Parathyroid adenoma (tissue), 2 donors: Measurements from ENCODE around the gene RAB1A.

ENCODE experiments used
- H2AFZ ChIP-seq: fragments of 300-600 bp; sonication (generic); one replicate; pipeline ENCODE4 v1.7.0; 2017; ENCODE audit warnings: antibody characterized with exemption, mild to moderate bottlenecking
- H3K27ac ChIP-seq: fragments of 300-600 bp; sonication (generic); one replicate; pipeline ENCODE4 v1.7.0; 2017
- H3K27me3 ChIP-seq: fragments of 300-600 bp; sonication (generic); one replicate; pipeline ENCODE4 v1.7.0; 2017; ENCODE audit warnings: low read length; ENCODE audit not compliant: control insufficient read depth, insufficient read depth
- H3K36me3 ChIP-seq: fragments of 300-600 bp; sonication (generic); one replicate; pipeline ENCODE4 v1.7.0; 2017; ENCODE audit warnings: low read length; ENCODE audit not compliant: control insufficient read depth, insufficient read depth
- H3K4me1 ChIP-seq: fragments of 300-600 bp; sonication (generic); one replicate; pipeline ENCODE4 v1.7.0; 2017; ENCODE audit warnings: control low read depth
- H3K4me2 ChIP-seq: fragments of 300-600 bp; sonication (generic); one replicate; pipeline ENCODE4 v1.7.0; 2017; ENCODE audit warnings: low read length
- H3K4me3 ChIP-seq: fragments of 300-600 bp; sonication (generic); one replicate; pipeline ENCODE4 v1.7.0; 2017; ENCODE audit warnings: low read depth, low read length
- H3K79me2 ChIP-seq: fragments of 300-600 bp; sonication (generic); one replicate; pipeline ENCODE4 v1.7.0; 2017; ENCODE audit warnings: control low read depth
- H3K9ac ChIP-seq: fragments of 300-600 bp; sonication (generic); one replicate; pipeline ENCODE4 v1.7.0; 2017; ENCODE audit warnings: mild to moderate bottlenecking
- H3K9me3 ChIP-seq: fragments of 300-600 bp; sonication (generic); one replicate; pipeline ENCODE4 v1.7.0; 2017; ENCODE audit warnings: low read length; ENCODE audit not compliant: control insufficient read depth
- TF ChIP-seq, protein P1 (sequence below): fragments of 300-600 bp; sonication (generic); IDR thresholded peaks from one replicate; pipeline ENCODE4 v1.7.0; 2017; ENCODE audit warnings: antibody characterized with exemption, mild to moderate bottlenecking
- donor health status: primary hyperparathyroidism.

The RAB1A gene

GRCh38 chr2:65057054-65057375 lies 72.9 kb downstream of the RAB1A start:
- Histone ChIP-seq H3K4me1 (peaks cover 13% of the 10 kb centered on the region), H3K27ac (peak overlapping the region; percentile 73), H3K36me3 (no peaks in the 10 kb centered on the region), H2AFZ (peak overlapping the region; percentile 99), H3K4me3 (peak overlapping the region; percentile 82), H3K27me3 (no peaks in the 10 kb centered on the region), H3K9ac (peak overlapping the region; percentile 43), H3K79me2 (peaks cover 49% of the 10 kb centered on the region), H3K4me2 (peak overlapping the region; percentile 63), H3K9me3 (no peaks in the 10 kb centered on the region)
- TF ChIP-seq, protein P1, sequence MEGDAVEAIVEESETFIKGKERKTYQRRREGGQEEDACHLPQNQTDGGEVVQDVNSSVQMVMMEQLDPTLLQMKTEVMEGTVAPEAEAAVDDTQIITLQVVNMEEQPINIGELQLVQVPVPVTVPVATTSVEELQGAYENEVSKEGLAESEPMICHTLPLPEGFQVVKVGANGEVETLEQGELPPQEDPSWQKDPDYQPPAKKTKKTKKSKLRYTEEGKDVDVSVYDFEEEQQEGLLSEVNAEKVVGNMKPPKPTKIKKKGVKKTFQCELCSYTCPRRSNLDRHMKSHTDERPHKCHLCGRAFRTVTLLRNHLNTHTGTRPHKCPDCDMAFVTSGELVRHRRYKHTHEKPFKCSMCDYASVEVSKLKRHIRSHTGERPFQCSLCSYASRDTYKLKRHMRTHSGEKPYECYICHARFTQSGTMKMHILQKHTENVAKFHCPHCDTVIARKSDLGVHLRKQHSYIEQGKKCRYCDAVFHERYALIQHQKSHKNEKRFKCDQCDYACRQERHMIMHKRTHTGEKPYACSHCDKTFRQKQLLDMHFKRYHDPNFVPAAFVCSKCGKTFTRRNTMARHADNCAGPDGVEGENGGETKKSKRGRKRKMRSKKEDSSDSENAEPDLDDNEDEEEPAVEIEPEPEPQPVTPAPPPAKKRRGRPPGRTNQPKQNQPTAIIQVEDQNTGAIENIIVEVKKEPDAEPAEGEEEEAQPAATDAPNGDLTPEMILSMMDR, result no peak

DNA sequence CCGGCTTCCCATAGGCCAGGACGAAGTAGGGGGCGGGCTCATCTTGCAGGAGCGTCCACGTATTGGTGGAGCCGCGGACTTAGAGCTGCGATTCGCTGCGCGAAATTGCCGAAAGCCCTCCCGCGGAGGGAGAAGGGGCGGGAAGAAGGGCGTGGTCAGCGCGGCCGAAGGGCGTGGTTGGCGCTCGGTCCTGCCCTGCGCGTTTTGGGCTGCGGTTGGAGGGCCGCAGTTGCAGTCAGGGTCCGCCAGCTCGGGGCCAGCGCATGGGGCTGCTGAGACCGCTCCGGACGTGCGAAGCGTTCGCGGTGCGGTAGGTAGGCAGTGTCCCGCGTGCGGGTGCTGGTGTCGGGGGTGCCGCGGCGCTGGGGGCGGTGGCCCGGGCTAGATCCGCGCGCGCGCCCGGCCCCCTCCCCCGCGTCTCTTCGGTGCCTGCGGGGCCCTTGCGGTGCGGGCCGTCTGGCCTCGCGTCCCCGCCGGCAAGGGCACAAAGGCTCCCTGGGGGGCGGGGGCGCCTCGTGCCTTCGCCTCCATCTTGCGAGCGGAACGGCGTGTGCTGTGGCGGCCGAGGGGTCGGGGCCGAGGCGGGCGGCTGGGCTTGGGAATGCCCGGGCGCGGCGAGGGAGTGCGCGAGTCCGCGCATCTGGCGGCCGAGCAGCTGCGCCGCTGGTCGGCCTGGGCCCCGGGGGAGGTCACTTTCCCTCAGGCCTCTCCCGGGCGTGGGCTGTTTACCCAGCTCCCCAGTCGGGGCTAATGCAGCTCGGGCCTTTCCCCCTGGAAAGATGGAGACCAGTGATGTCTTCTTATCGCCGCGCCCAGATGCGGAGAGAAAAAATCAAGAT lies 73.5 kb downstream of the RAB1A start, which contains the start of gene CEP68:
Gene CEP68 (plus strand): TSS at position 202 of the 839 bp plus-strand sequence. CDS start 13,029 bp downstream, outside the sequence.
- TF ChIP-seq, protein P1, result no peak
- H3K9ac ChIP-seq, result peak within 1 kb of the TSS; percentile 43
- no peaks in the 10 kb centered on the region for H3K9me3 ChIP-seq
- peak within 1 kb of the TSS; percentile 99 for H2AFZ ChIP-seq
- no peaks in the 10 kb centered on the region for H3K27me3 ChIP-seq
- H3K4me1 ChIP-seq, result peaks cover 13% of the 10 kb centered on the region
- H3K4me3 ChIP-seq, result peak within 1 kb of the TSS; percentile 82
- H3K36me3 ChIP-seq, result no peaks in the 10 kb centered on the region
- peak within 1 kb of the TSS; percentile 73 for H3K27ac ChIP-seq
- H3K79me2 ChIP-seq, result peaks cover 44% of the 10 kb centered on the region
- H3K4me2 ChIP-seq, result peak within 1 kb of the TSS; percentile 99

GRCh38 chr2:65055422-65056214 lies 74.3 kb downstream of the RAB1A start:
- H3K4me2 ChIP-seq, result peak overlapping the region; percentile 99
- H3K4me1 ChIP-seq, result peaks cover 13% of the 10 kb centered on the region
- TF ChIP-seq, protein P1, result no peak
- no peak overlapping the region for H3K9ac ChIP-seq
- peaks cover 36% of the 10 kb centered on the region for H3K79me2 ChIP-seq
- H3K4me3 ChIP-seq, result peak overlapping the region; percentile 82
- peak overlapping the region; percentile 73 for H3K27ac ChIP-seq
- peak overlapping the region; percentile 99 for H2AFZ ChIP-seq
- H3K36me3 ChIP-seq, result no peaks in the 10 kb centered on the region
- no peaks in the 10 kb centered on the region for H3K27me3 ChIP-seq
- no peaks in the 10 kb centered on the region for H3K9me3 ChIP-seq

GRCh38 chr2:65054749-65055421 lies 75.0 kb downstream of the RAB1A start:
- no peak overlapping the region for H3K27ac ChIP-seq

More at GRCh38 chr2:65054749-65055421, 75.0 kb downstream of the RAB1A start:
- Histone ChIP-seq H3K9ac (no peak overlapping the region), H3K27me3 (no peaks in the 10 kb centered on the region), H3K4me2 (no peak overlapping the region), H3K36me3 (no peaks in the 10 kb centered on the region), H3K4me1 (peaks cover 13% of the 10 kb centered on the region), H3K4me3 (no peak overlapping the region), H3K79me2 (peaks cover 29% of the 10 kb centered on the region), H3K9me3 (no peaks in the 10 kb centered on the region), H2AFZ (peak overlapping the region; percentile 99)
- TF ChIP-seq, protein P1, result no peak
